Osteocyte (in vitro differentiated cells): ENCODE results near the gene RFPL3. TPM values are rescaled to one million over a fixed set of nuclear protein-coding genes. Genes with fewer than 3 reads are reported as not detected.

Experiments used
- DNase-seq: peaks from one replicate; pipeline ENCODE4 v3.0.0; 2021; ENCODE audit warnings: mixed read lengths; ENCODE audit not compliant: unreplicated experiment; ENCODE audit errors: extremely low spot score
- H3K27ac Mint-ChIP-seq: one replicate; pipeline ENCODE4 v1.8.0; 2021; ENCODE audit warnings: mild to moderate bottlenecking, mixed read lengths; ENCODE audit not compliant: unreplicated experiment
- H3K27me3 Mint-ChIP-seq: one replicate; pipeline ENCODE4 v1.8.0; 2021; ENCODE audit warnings: mixed read lengths; ENCODE audit not compliant: unreplicated experiment
- H3K36me3 Mint-ChIP-seq: one replicate; pipeline ENCODE4 v1.8.0; 2021; ENCODE audit warnings: mixed read lengths; ENCODE audit not compliant: unreplicated experiment
- H3K4me1 Mint-ChIP-seq: one replicate; pipeline ENCODE4 v1.8.0; 2021; ENCODE audit warnings: mixed read lengths; ENCODE audit not compliant: unreplicated experiment
- H3K4me3 Mint-ChIP-seq: one replicate; pipeline ENCODE4 v1.8.0; 2021; ENCODE audit warnings: mild to moderate bottlenecking, moderate library complexity, mixed read lengths; ENCODE audit not compliant: unreplicated experiment
- H3K9me3 Mint-ChIP-seq: one replicate; pipeline ENCODE4 v1.8.0; 2021; ENCODE audit warnings: mixed read lengths; ENCODE audit not compliant: unreplicated experiment
- CTCF ChIP-seq: fragments of 200-600 bp; sonication (generic); IDR thresholded peaks from 2 replicates; pipeline ENCODE4 v1.5.0; 2021; ENCODE audit warnings: antibody characterized with exemption, mild to moderate bottlenecking, moderate library complexity
- total RNA-seq: library from RNA; stranded (reverse); gene quantifications from 2 replicates; pipeline ENCODE4 v1.2.1, GENCODE V29; 2021

Gene RFPL3
- total RNA-seq, 1 donor from 2014 or later = not detected

GRCh38 chr22:32333769-32334659, 23.7 kb upstream of the RFPL3 start:
- H3K36me3 Mint-ChIP-seq = no peaks in the 10 kb centered on the region
- TF ChIP-seq CTCF = no peak
- H3K27me3 Mint-ChIP-seq = no peaks in the 10 kb centered on the region
- peak; percentile 82 for DNase-seq
- no peak overlapping the region for H3K4me3 Mint-ChIP-seq
- no peaks in the 10 kb centered on the region for H3K4me1 Mint-ChIP-seq
- no peak overlapping the region for H3K27ac Mint-ChIP-seq
- H3K9me3 Mint-ChIP-seq = no peaks in the 10 kb centered on the region

GRCh38 chr22:32334660-32335365, 22.9 kb upstream of the RFPL3 start:
- Mint-ChIP-seq H3K4me1 (no peaks in the 10 kb centered on the region), H3K4me3 (no peak overlapping the region), H3K27ac (no peak overlapping the region), H3K27me3 (no peaks in the 10 kb centered on the region), H3K36me3 (no peaks in the 10 kb centered on the region), H3K9me3 (no peaks in the 10 kb centered on the region)
- DNase-seq = peak; percentile 60
- TF ChIP-seq CTCF = no peak

- no peaks in the 10 kb centered on the region for H3K4me1 Mint-ChIP-seq
- no peaks in the 10 kb centered on the region for H3K36me3 Mint-ChIP-seq
- H3K4me3 Mint-ChIP-seq = no peak overlapping the region
- peaks cover 4% of the 10 kb centered on the region for H3K27me3 Mint-ChIP-seq
- H3K27ac Mint-ChIP-seq = no peak overlapping the region
- TF ChIP-seq CTCF = no peak
- no peaks in the 10 kb centered on the region for H3K9me3 Mint-ChIP-seq
- peak; percentile 80 for DNase-seq
These were observed 22.2 kb upstream of the RFPL3 start for GRCh38 chr22:32335471-32335870.

- peak; percentile 46 for DNase-seq
- Mint-ChIP-seq H3K27me3 (peaks cover 9% of the 10 kb centered on the region), H3K4me1 (no peaks in the 10 kb centered on the region), H3K36me3 (no peaks in the 10 kb centered on the region), H3K9me3 (no peaks in the 10 kb centered on the region), H3K27ac (no peak overlapping the region), H3K4me3 (no peak overlapping the region)
- TF ChIP-seq CTCF = no peak
These were observed 21.5 kb upstream of the RFPL3 start for GRCh38 chr22:32336121-32336603.
